GM12878 (cell line): ENCODE data around the gene NUCB1. TPM values are rescaled to one million over a fixed set of nuclear protein-coding genes. Genes with fewer than 3 reads are reported as not detected.

Source experiments
- ATAC-seq: fragments of 200-7000 bp; cut with Tn5 transposase; 3 replicates; pipeline ENCODE4 v1.9.1; 2020; ENCODE audit warnings: mild to moderate bottlenecking, moderate library complexity
- BruUV-seq: library from RNA; stranded (reverse); fragments of 400-500 nt; replicated peaks from 2 replicates; lab custom pipeline; 2021; lab: Mats Ljungman, UMichigan
- CTCF ChIA-PET: fragments of 300-600 bp; sonication (Branson Sonifier 250); formaldehyde crosslinking; extraction: SDS; loops from one replicate; lab custom pipeline; 2021; ENCODE audit warnings: inconsistent platforms; lab: Yijun Ruan, JAX
- POLR2A ChIA-PET: fragments of 350-600 bp; formaldehyde crosslinking; extraction: SDS; loops from one replicate; lab custom pipeline; 2021; ENCODE audit warnings: inconsistent platforms; lab: Charles Lee
- RAD21 ChIA-PET: fragments of 300-600 bp; sonication (Branson Sonifier 250); formaldehyde crosslinking; loops from one replicate; lab custom pipeline; 2023; ENCODE audit warnings: antibody characterized with exemption; ENCODE audit not compliant: unreplicated experiment; lab: Charles Lee
- SMC1A ChIA-PET: fragments of 300-600 bp; sonication (Branson Sonifier 250); formaldehyde crosslinking; loops from one replicate; lab custom pipeline; 2023; ENCODE audit not compliant: unreplicated experiment, uncharacterized antibody; lab: Charles Lee
- DNase-seq: peaks from one replicate; pipeline ENCODE4 v3.0.0-alpha.2; 2011; ENCODE audit warnings: low read depth, low spot score
- FAIRE-seq: peaks from 3 replicates; lab custom pipeline; 2011; peaks lifted over from hg19 to GRCh38; lab: Jason Lieb, UNC
- H2AFZ ChIP-seq: 2 replicates; pipeline ENCODE4 v1.6.0; 2011; ENCODE audit warnings: low read depth, low read length, control low read depth; ENCODE audit not compliant: control insufficient read depth
- H3K27ac ChIP-seq: 2 replicates; pipeline ENCODE4 v1.5.1; 2011; ENCODE audit warnings: control low read depth; ENCODE audit not compliant: control insufficient read depth, insufficient read depth
- H3K27me3 ChIP-seq, 2 experiments: replicated peaks in 1 of 2; 2 replicates each; pipeline versions ENCODE4 v1.6.0 to v1.6.1; 2011; ENCODE audit warnings: low read length in 1 of 2; ENCODE audit not compliant: control insufficient read depth in 2 of 2, insufficient read depth in 2 of 2
- H3K36me3 ChIP-seq, 2 experiments: 2 replicates each; pipeline ENCODE4 v1.5.1; 2011; ENCODE audit warnings: low read length in 1 of 2; ENCODE audit not compliant: control insufficient read depth in 2 of 2, insufficient read depth in 2 of 2
- H3K4me1 ChIP-seq: 2 replicates; pipeline ENCODE4 v1.6.1; 2011; ENCODE audit warnings: mild to moderate bottlenecking, low read length, moderate library complexity, mixed read lengths; ENCODE audit not compliant: control insufficient read depth, insufficient read depth
- H3K4me2 ChIP-seq: 2 replicates; pipeline ENCODE4 v1.6.0; 2011; ENCODE audit warnings: control low read depth; ENCODE audit not compliant: control insufficient read depth, insufficient read depth
- H3K4me3 ChIP-seq: fragments of 200-600 bp; sonication (generic); 2 replicates; pipeline ENCODE4 v1.5.1; 2016
- H3K79me2 ChIP-seq: 2 replicates; pipeline ENCODE4 v1.6.0; 2011; ENCODE audit warnings: low read length; ENCODE audit not compliant: control insufficient read depth, insufficient read depth
- H3K9ac ChIP-seq: 2 replicates; pipeline ENCODE4 v1.8.0; 2011; ENCODE audit warnings: low read length, control low read depth, mixed read lengths; ENCODE audit not compliant: control insufficient read depth, insufficient read depth
- H3K9me3 ChIP-seq: replicated peaks from 3 replicates; pipeline ENCODE4 v1.5.1; 2011; ENCODE audit warnings: mild to moderate bottlenecking, low read length; ENCODE audit not compliant: control insufficient read depth, insufficient read depth
- H4K20me1 ChIP-seq: 2 replicates; pipeline ENCODE4 v1.6.0; 2011; ENCODE audit not compliant: control insufficient read depth, insufficient read depth
- BCL3 ChIP-seq: IDR thresholded peaks from 2 replicates; pipeline ENCODE4 v1.6.1; 2011; ENCODE audit warnings: borderline replicate concordance, low read depth, mild to moderate bottlenecking, moderate library complexity, low read length; ENCODE audit not compliant: insufficient read depth, poor library complexity, severe bottlenecking
- KLF5 ChIP-seq: fragments of 450-650 bp; IDR thresholded peaks from 2 replicates; pipeline ENCODE4 v1.6.1; 2014; ENCODE audit warnings: mild to moderate bottlenecking; ENCODE audit not compliant: partially characterized antibody
- MLLT1 ChIP-seq: fragments of 450-650 bp; IDR thresholded peaks from 2 replicates; pipeline ENCODE4 v1.6.1; 2016; ENCODE audit warnings: mild to moderate bottlenecking
- RELA ChIP-seq: fragments of 450-650 bp; IDR thresholded peaks from 2 replicates; pipeline ENCODE4 v1.8.0; 2014; ENCODE audit warnings: borderline replicate concordance; ENCODE audit not compliant: partially characterized antibody
- SIN3A ChIP-seq: IDR thresholded peaks from 2 replicates; pipeline ENCODE4 v1.6.1; 2012; ENCODE audit warnings: low read depth, low read length, improper control_type of control experiment
- SMAD5 ChIP-seq: IDR thresholded peaks from 2 replicates; pipeline ENCODE4 v1.6.1; 2016; ENCODE audit warnings: antibody characterized with exemption, low read depth
- TBL1XR1 ChIP-seq: IDR thresholded peaks from 2 replicates; pipeline ENCODE4 v1.6.1; 2012; ENCODE audit warnings: low read depth, low read length, improper control_type of control experiment
- ZBTB11 ChIP-seq: fragments of 450-650 bp; formaldehyde crosslinking; IDR thresholded peaks from 2 replicates; pipeline ENCODE4 v1.5.0; 2022; ENCODE audit warnings: mild to moderate bottlenecking, missing genetic modification characterization
- WGBS: methylation state at CpG from one replicate; pipeline ENCODE4 v1.1.6; 2016; ENCODE audit warnings: low lambda C conversion rate; ENCODE audit not compliant: insufficient replicate concordance, insufficient coverage; ENCODE audit errors: missing lambda C conversion rate; 5-methylcytosine and 5-hydroxymethylcytosine counted together
- in situ Hi-C: fragments of 300-500 bp; cut with MboI; formaldehyde crosslinking; loops from 9 replicates; pipeline ENCODE4 v1.14.3; 2018; ENCODE audit warnings: mixed read lengths
- intact Hi-C: fragments of 100-400 bp; cut with micrococcal nuclease; formaldehyde crosslinking; loops from one replicate; pipeline ENCODE4 v1.14.2; 2022; ENCODE audit not compliant: unreplicated experiment
- polyA plus RNA-seq, 11 experiments: library from polyadenylated mRNA; depleted of rRNA in 4 of 11; unstranded in 6 of 11; stranded (reverse) in 5 of 11; fragments of >200 nt; fragmentation: Nextera tagmentation in 4 of 11; fragmentation: Illumina TruSeq in 1 of 11; extraction: Ambion mirVana in 4 of 11; extraction: Trizol in 1 of 11; gene quantifications; 1 replicate in 1 of 11; 2 replicates in 10 of 11; pipeline versions ENCODE4 v1.2.1 to v1.2.3, GENCODE V29; 2011 to 2016; ENCODE audit warnings: inconsistent platforms in 2 of 11, missing spikeins in 2 of 11, low read depth in 1 of 11
- total RNA-seq, 4 experiments: library from RNA; depleted of rRNA in 3 of 4; stranded (reverse); fragments of >200 nt in 3 of 4; fragmentation: Illumina TruSeq in 1 of 4; extraction: Trizol in 1 of 4; gene quantifications; 2 replicates each; pipeline versions ENCODE4 v1.2.1 to v1.2.3, GENCODE V29; 2013 to 2021
- TF ChIP-seq, protein P1 (sequence below): fragments of 450-650 bp; IDR thresholded peaks from 2 replicates; pipeline ENCODE4 v1.6.1; 2017; ENCODE audit warnings: mild to moderate bottlenecking, moderate library complexity

NUCB1 gene
- total and polyA plus RNA-seq, 10 of the 15 experiments (the other 5 are each of a cell fraction or from before 2014, with no cell fraction given): 1.8 to 112 (median 44.5) TPM

- no peak overlapping the region for H3K9ac ChIP-seq
- SMC1A ChIA-PET: no interaction called here
- H3K4me1 ChIP-seq: peaks cover 33% of the 10 kb centered on the region
- TF ChIP-seq MLLT1 (no peak), SIN3A (no peak), BCL3 (no peak), KLF5 (no peak), SMAD5 (no peak), TBL1XR1 (no peak), ZBTB11 (CRISPR knock-in tag) (no peak), RELA (no peak)
- TF ChIP-seq, protein P1, sequence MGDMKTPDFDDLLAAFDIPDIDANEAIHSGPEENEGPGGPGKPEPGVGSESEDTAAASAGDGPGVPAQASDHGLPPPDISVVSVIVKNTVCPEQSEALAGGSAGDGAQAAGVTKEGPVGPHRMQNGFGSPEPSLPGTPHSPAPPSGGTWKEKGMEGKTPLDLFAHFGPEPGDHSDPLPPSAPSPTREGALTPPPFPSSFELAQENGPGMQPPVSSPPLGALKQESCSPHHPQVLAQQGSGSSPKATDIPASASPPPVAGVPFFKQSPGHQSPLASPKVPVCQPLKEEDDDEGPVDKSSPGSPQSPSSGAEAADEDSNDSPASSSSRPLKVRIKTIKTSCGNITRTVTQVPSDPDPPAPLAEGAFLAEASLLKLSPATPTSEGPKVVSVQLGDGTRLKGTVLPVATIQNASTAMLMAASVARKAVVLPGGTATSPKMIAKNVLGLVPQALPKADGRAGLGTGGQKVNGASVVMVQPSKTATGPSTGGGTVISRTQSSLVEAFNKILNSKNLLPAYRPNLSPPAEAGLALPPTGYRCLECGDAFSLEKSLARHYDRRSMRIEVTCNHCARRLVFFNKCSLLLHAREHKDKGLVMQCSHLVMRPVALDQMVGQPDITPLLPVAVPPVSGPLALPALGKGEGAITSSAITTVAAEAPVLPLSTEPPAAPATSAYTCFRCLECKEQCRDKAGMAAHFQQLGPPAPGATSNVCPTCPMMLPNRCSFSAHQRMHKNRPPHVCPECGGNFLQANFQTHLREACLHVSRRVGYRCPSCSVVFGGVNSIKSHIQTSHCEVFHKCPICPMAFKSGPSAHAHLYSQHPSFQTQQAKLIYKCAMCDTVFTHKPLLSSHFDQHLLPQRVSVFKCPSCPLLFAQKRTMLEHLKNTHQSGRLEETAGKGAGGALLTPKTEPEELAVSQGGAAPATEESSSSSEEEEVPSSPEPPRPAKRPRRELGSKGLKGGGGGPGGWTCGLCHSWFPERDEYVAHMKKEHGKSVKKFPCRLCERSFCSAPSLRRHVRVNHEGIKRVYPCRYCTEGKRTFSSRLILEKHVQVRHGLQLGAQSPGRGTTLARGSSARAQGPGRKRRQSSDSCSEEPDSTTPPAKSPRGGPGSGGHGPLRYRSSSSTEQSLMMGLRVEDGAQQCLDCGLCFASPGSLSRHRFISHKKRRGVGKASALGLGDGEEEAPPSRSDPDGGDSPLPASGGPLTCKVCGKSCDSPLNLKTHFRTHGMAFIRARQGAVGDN: no peak
- BruUV-seq: no TSS peak
- ATAC-seq (no peak), FAIRE-seq (no peak), DNase-seq (no peak)
- H4K20me1 ChIP-seq: no peaks in the 10 kb centered on the region
- H3K27ac ChIP-seq: no peak overlapping the region
- peaks cover 6% of the 10 kb centered on the region for H3K79me2 ChIP-seq
- CTCF ChIA-PET: interaction anchor here (0.9 kb wide), 1 partner anchor 26 kb away, joined by 3 read pairs; no protein-coding TSS in a partner anchor
- WGBS: 88% methylated on average over 5 of the region's 7 CpGs
- POLR2A ChIA-PET: no interaction called here
- no peaks in the 10 kb centered on the region for H3K9me3 ChIP-seq
- no peak overlapping the region for H2AFZ ChIP-seq
- H3K4me2 ChIP-seq: no peak overlapping the region; the same call in 1 of the 2 replicates
- H3K4me3 ChIP-seq: no peak overlapping the region
- intact Hi-C loops: no loop called here
- in situ Hi-C loops: no loop called here
- H3K27me3 ChIP-seq: no peaks in the 10 kb centered on the region
- RAD21 ChIA-PET: no interaction called here
- no peaks in the 10 kb centered on the region for H3K36me3 ChIP-seq
These were observed 32.4 kb upstream of the NUCB1 start for GRCh38 chr19:48867746-48868113.
